RWPE2 (cell line): ENCODE measurements around the gene RASL10A.

ENCODE experiments used
- ATAC-seq: fragments of 200-7000 bp; cut with Tn5 transposase; 3 replicates; pipeline ENCODE4 v1.9.1; 2021; ENCODE audit warnings: low read depth
- DNase-seq: peaks from one replicate; pipeline ENCODE4 v3.0.0-alpha.2; 2020; ENCODE audit warnings: low spot score
- H3K27ac ChIP-seq: fragments of 450-650 bp; 2 replicates; pipeline ENCODE4 v1.5.1; 2017; ENCODE audit warnings: mild to moderate bottlenecking; ENCODE audit not compliant: poor library complexity, severe bottlenecking
- H3K27me3 ChIP-seq: fragments of 250-450 bp; sonication (Bioruptor Pico); 2 replicates; pipeline ENCODE4 v1.5.1; 2021; ENCODE audit warnings: mild to moderate bottlenecking, moderate library complexity; ENCODE audit not compliant: insufficient read depth, poor library complexity, severe bottlenecking
- H3K36me3 ChIP-seq: fragments of 250-450 bp; sonication (Bioruptor Pico); 2 replicates; pipeline ENCODE4 v1.5.1; 2020; ENCODE audit warnings: low read depth, mild to moderate bottlenecking, moderate library complexity
- H3K4me1 ChIP-seq: fragments of 250-450 bp; sonication (Bioruptor Pico); 2 replicates; pipeline ENCODE4 v1.5.1; 2021; ENCODE audit warnings: mild to moderate bottlenecking, moderate library complexity; ENCODE audit not compliant: insufficient read depth, poor library complexity, severe bottlenecking
- H3K4me3 ChIP-seq: fragments of 250-450 bp; sonication (Bioruptor Pico); 2 replicates; pipeline ENCODE4 v1.5.1; 2021; ENCODE audit warnings: mild to moderate bottlenecking, moderate library complexity; ENCODE audit not compliant: severe bottlenecking
- H3K9me3 ChIP-seq: fragments of 250-450 bp; sonication (Bioruptor Pico); 2 replicates; pipeline ENCODE4 v1.5.1; 2021; ENCODE audit warnings: mild to moderate bottlenecking, moderate library complexity; ENCODE audit not compliant: severe bottlenecking
- TF ChIP-seq, protein P1 (sequence below): fragments of 450-650 bp; IDR thresholded peaks from one replicate; pipeline ENCODE4 v1.5.1; 2017; ENCODE audit warnings: mild to moderate bottlenecking, moderate library complexity; ENCODE audit not compliant: poor library complexity, severe bottlenecking

RASL10A gene

DNA sequence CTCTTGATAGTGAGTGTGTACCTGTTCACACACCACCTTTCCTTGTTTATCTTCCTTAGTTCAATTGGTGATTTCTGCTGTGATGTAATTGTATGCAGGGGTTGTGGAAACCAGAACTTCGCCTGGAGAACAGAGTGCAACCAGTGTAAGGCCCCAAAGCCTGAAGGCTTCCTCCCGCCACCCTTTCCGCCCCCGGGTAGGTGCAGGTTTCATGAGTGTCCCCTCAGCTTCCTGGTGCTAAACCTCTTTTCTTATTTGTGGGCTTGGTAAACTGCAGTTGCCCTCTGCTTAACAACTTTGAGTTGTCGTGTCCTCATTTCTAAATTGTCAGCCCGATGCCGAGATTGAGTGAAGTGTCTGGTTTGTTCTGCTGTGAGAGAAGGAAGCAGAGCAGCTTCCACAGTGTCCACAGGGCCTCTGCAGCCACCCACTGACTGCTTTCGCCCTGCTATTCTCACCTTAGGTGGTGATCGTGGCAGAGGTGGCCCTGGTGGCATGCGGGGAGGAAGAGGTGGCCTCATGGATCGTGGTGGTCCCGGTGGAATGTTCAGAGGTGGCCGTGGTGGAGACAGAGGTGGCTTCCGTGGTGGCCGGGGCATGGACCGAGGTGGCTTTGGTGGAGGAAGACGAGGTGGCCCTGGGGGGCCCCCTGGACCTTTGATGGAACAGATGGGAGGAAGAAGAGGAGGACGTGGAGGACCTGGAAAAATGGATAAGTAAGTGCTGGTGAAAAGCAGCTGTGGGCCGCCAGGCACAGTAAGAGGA, 16.2 kb downstream of the RASL10A start:
- H3K4me1 ChIP-seq = no peaks in the 10 kb centered on the region
- no peak overlapping the region for H3K27ac ChIP-seq
- peaks cover 62% of the 10 kb centered on the region for H3K36me3 ChIP-seq
- DNase-seq = no peak
- TF ChIP-seq, protein P1, sequence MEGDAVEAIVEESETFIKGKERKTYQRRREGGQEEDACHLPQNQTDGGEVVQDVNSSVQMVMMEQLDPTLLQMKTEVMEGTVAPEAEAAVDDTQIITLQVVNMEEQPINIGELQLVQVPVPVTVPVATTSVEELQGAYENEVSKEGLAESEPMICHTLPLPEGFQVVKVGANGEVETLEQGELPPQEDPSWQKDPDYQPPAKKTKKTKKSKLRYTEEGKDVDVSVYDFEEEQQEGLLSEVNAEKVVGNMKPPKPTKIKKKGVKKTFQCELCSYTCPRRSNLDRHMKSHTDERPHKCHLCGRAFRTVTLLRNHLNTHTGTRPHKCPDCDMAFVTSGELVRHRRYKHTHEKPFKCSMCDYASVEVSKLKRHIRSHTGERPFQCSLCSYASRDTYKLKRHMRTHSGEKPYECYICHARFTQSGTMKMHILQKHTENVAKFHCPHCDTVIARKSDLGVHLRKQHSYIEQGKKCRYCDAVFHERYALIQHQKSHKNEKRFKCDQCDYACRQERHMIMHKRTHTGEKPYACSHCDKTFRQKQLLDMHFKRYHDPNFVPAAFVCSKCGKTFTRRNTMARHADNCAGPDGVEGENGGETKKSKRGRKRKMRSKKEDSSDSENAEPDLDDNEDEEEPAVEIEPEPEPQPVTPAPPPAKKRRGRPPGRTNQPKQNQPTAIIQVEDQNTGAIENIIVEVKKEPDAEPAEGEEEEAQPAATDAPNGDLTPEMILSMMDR = no peak
- ATAC-seq = no peak
- no peaks in the 10 kb centered on the region for H3K27me3 ChIP-seq
- no peaks in the 10 kb centered on the region for H3K9me3 ChIP-seq
- no peak overlapping the region for H3K4me3 ChIP-seq

GRCh38 chr22:29298641-29299040, 16.9 kb downstream of the RASL10A start:
- no peak for ATAC-seq
- DNase-seq = no peak
- peaks cover 68% of the 10 kb centered on the region for H3K36me3 ChIP-seq
- no peaks in the 10 kb centered on the region for H3K9me3 ChIP-seq
- no peaks in the 10 kb centered on the region for H3K4me1 ChIP-seq
- no peak overlapping the region for H3K4me3 ChIP-seq
- no peaks in the 10 kb centered on the region for H3K27me3 ChIP-seq
- no peak overlapping the region for H3K27ac ChIP-seq
- TF ChIP-seq, protein P1 = no peak

DNA sequence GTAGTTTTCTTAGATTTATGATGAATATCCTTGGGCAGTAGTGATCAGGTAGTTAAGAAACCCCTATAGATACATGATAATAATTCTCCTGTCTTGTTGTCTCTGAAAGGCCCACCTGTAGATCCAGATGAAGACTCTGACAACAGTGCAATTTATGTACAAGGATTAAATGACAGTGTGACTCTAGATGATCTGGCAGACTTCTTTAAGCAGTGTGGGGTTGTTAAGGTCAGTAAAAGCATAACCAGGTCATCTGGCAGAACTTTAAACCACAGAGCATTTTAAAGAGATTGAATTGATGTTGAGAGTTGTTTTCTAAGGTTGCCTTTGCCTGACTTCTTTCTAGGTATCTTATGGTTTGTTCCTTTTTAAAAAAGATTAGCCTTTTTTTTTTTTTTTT, 23.1 kb downstream of the RASL10A start:
- Histone ChIP-seq H3K27ac (no peak overlapping the region), H3K9me3 (no peaks in the 10 kb centered on the region), H3K36me3 (peaks cover 100% of the 10 kb centered on the region), H3K4me3 (no peak overlapping the region), H3K27me3 (no peaks in the 10 kb centered on the region), H3K4me1 (no peaks in the 10 kb centered on the region)
- DNase-seq = no peak
- TF ChIP-seq, protein P1 = no peak
- ATAC-seq = no peak

DNA sequence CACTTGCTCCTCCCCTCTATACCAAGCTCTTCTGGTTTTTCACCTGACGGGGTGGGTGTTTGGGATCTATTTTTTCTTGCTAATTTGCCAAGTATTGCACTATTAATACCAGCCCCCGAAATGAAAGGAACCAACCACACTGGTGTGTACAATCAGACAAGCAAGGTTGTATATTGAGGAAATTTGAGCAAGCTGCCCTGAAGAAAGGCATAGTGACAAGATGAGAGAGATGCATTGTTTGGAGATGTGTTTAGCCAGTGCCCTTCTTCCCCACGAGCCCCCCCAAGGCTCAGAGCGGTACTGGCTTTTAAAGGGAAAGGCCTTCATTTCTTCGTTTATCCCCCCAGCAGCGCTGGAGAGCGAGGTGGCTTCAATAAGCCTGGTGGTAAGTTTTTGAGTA, 24.3 kb downstream of the RASL10A start:
- Histone ChIP-seq H3K4me3 (no peak overlapping the region), H3K27ac (no peak overlapping the region), H3K4me1 (no peaks in the 10 kb centered on the region), H3K36me3 (peaks cover 100% of the 10 kb centered on the region), H3K9me3 (no peaks in the 10 kb centered on the region), H3K27me3 (no peaks in the 10 kb centered on the region)
- DNase-seq = no peak
- TF ChIP-seq, protein P1 = no peak
- 0 out of 3 replicates have a peak, but pooled peaks have one; percentile 17 for ATAC-seq

GRCh38 chr22:29290061-29290460, 25.4 kb downstream of the RASL10A start:
- TF ChIP-seq, protein P1 = no peak
- peaks cover 100% of the 10 kb centered on the region for H3K36me3 ChIP-seq
- H3K4me1 ChIP-seq = no peaks in the 10 kb centered on the region
- ATAC-seq (no peak), DNase-seq (no peak)
- no peak overlapping the region for H3K4me3 ChIP-seq
- no peaks in the 10 kb centered on the region for H3K27me3 ChIP-seq
- H3K27ac ChIP-seq = no peak overlapping the region
- H3K9me3 ChIP-seq = no peaks in the 10 kb centered on the region
